SK-N-SH (cell line): ENCODE results near the gene NSUN4. TPM values are rescaled to one million over a fixed set of nuclear protein-coding genes. Genes with fewer than 3 reads are reported as not detected.

Source experiments
- CTCF ChIA-PET: fragments of 300-600, 350-600 bp; formaldehyde crosslinking; extraction: SDS; loops from one replicate; lab custom pipeline; 2021; lab: Yijun Ruan, JAX
- POLR2A ChIA-PET: fragments of 350-600 bp; sonication (Branson Sonifier 250); formaldehyde crosslinking; extraction: SDS; loops from one replicate; lab custom pipeline; 2020; ENCODE audit warnings: antibody characterized with exemption, inconsistent platforms; lab: Yijun Ruan, JAX
- DNase-seq: peaks from one replicate; pipeline ENCODE4 v3.0.0; 2012
- H2AFZ ChIP-seq: fragments of 200-600 bp; sonication (generic); 2 replicates; pipeline ENCODE4 v1.8.1; 2016; ENCODE audit warnings: antibody characterized with exemption, mild to moderate bottlenecking, low read depth
- H3F3A ChIP-seq: fragments of 200-600 bp; sonication (generic); replicated peaks from 2 replicates; pipeline ENCODE3; 2016; ENCODE audit warnings: antibody characterized with exemption, mild to moderate bottlenecking; ENCODE audit not compliant: insufficient read depth
- H3K27ac ChIP-seq, 2 experiments: fragments of 200-500 bp in 1 of 2; fragments of 200-600 bp in 1 of 2; sonication (Bioruptor generic) in 1 of 2; sonication (generic), shearing (Covaris generic) in 1 of 2; 2 replicates each; pipeline versions ENCODE4 v1.5.1 to v1.6.1; 2014 to 2016; ENCODE audit warnings: low read depth in 2 of 2, inconsistent platforms in 1 of 2, low read length in 1 of 2, mild to moderate bottlenecking in 1 of 2, mixed read lengths in 1 of 2
- H3K27me3 ChIP-seq: fragments of 200-600 bp; sonication (generic), shearing (Covaris generic); 2 replicates; pipeline ENCODE4 v1.6.1; 2016; ENCODE audit warnings: mixed run types; ENCODE audit not compliant: insufficient read depth
- H3K36me3 ChIP-seq, 2 experiments: fragments of 200-500 bp in 1 of 2; fragments of 200-600 bp in 1 of 2; sonication (Bioruptor generic) in 1 of 2; sonication (generic) in 1 of 2; replicated peaks in 1 of 2; 2 replicates each; pipeline versions ENCODE3 to v1.5.1; 2014 to 2016; ENCODE audit warnings: low read length in 1 of 2, mild to moderate bottlenecking in 1 of 2; ENCODE audit not compliant: insufficient read depth in 2 of 2, control insufficient read depth in 1 of 2
- H3K4me1 ChIP-seq, 2 experiments: fragments of 200-500 bp in 1 of 2; fragments of 200-600 bp in 1 of 2; sonication (Bioruptor generic) in 1 of 2; sonication (generic), shearing (Covaris generic) in 1 of 2; 2 replicates each; pipeline versions ENCODE4 v1.5.1 to v1.6.1; 2014 to 2016; ENCODE audit warnings: low read depth in 1 of 2, low read length in 1 of 2, mixed run types in 1 of 2; ENCODE audit not compliant: insufficient read depth in 2 of 2, control insufficient read depth in 1 of 2
- H3K4me2 ChIP-seq: fragments of 200-600 bp; sonication (generic), shearing (Covaris generic); 2 replicates; pipeline ENCODE4 v1.6.1; 2017; ENCODE audit warnings: mixed run types
- H3K4me3 ChIP-seq, 2 experiments: fragments of 200-500 bp in 1 of 2; fragments of 200-600 bp in 1 of 2; sonication (Bioruptor generic) in 1 of 2; sonication (generic), shearing (Covaris generic) in 1 of 2; 2 replicates each; pipeline versions ENCODE4 v1.5.1 to v1.8.1; 2014 to 2016; ENCODE audit warnings: low read depth in 2 of 2, inconsistent platforms in 1 of 2, low read length in 1 of 2, mild to moderate bottlenecking in 1 of 2, mixed read lengths in 1 of 2, moderate library complexity in 1 of 2
- H3K79me2 ChIP-seq: fragments of 200-600 bp; sonication (generic); 2 replicates; pipeline ENCODE4 v1.8.1; 2017; ENCODE audit warnings: mild to moderate bottlenecking; ENCODE audit not compliant: insufficient read depth
- H3K9ac ChIP-seq: fragments of 200-600 bp; sonication (generic); 2 replicates; pipeline ENCODE4 v1.6.1; 2017; ENCODE audit warnings: mixed run types
- H3K9me2 ChIP-seq: fragments of 200-600 bp; sonication (generic); 2 replicates; pipeline ENCODE4 v1.6.1; 2017; ENCODE audit warnings: mixed run types
- H3K9me3 ChIP-seq: fragments of 200-600 bp; sonication (generic); 2 replicates; pipeline ENCODE4 v1.6.1; 2017; ENCODE audit warnings: mixed run types, mild to moderate bottlenecking, moderate library complexity
- H4K20me1 ChIP-seq: fragments of 200-600 bp; sonication (generic); 2 replicates; pipeline ENCODE4 v1.6.1; 2017; ENCODE audit warnings: mild to moderate bottlenecking, mixed run types; ENCODE audit not compliant: insufficient read depth
- CHD2 ChIP-seq: fragments of 150-350 bp; IDR thresholded peaks from 2 replicates; pipeline ENCODE4 v1.6.1; 2018; ENCODE audit warnings: low read length; ENCODE audit not compliant: partially characterized antibody
- CTCF ChIP-seq: fragments of 200-600 bp; sonication (generic); IDR thresholded peaks from 2 replicates; pipeline ENCODE4 v1.6.1; 2017; ENCODE audit warnings: antibody characterized with exemption, mild to moderate bottlenecking, moderate library complexity
- EP300 ChIP-seq, 2 experiments: IDR thresholded peaks; 2 replicates each; pipeline versions ENCODE4 v1.4.0 to v1.6.1; 2012; ENCODE audit warnings: borderline replicate concordance in 1 of 2, low read depth in 1 of 2, low read length in 1 of 2
- EZH2phosphoT487 ChIP-seq: fragments of 200-600 bp; sonication (generic); IDR thresholded peaks from 2 replicates; pipeline ENCODE4 v1.6.1; 2017; ENCODE audit warnings: low read depth, mixed run types, mild to moderate bottlenecking, antibody characterized with exemption, moderate library complexity, borderline replicate concordance
- FOSL2 ChIP-seq: IDR thresholded peaks from 2 replicates; pipeline ENCODE4 v1.4.0; 2012; ENCODE audit warnings: low read depth, mild to moderate bottlenecking, moderate library complexity, borderline replicate concordance
- FOXJ3 ChIP-seq: sonication (generic); formaldehyde crosslinking; IDR thresholded peaks from 2 replicates; pipeline ENCODE4 v1.5.1; 2020; ENCODE audit warnings: mild to moderate bottlenecking, missing genetic modification reagents
- FOXM1 ChIP-seq: IDR thresholded peaks from 2 replicates; pipeline ENCODE4 v1.4.0; 2012; ENCODE audit warnings: low read depth, mild to moderate bottlenecking
- NFIC ChIP-seq: IDR thresholded peaks from 2 replicates; pipeline ENCODE4 v1.4.0; 2012; ENCODE audit warnings: borderline replicate concordance
- NRF1 ChIP-seq: IDR thresholded peaks from 2 replicates; pipeline ENCODE4 v1.6.1; 2012; ENCODE audit warnings: low read depth, mild to moderate bottlenecking, low read length
- RAD21 ChIP-seq: IDR thresholded peaks from 2 replicates; pipeline ENCODE4 v1.6.1; 2012; ENCODE audit warnings: mild to moderate bottlenecking, low read length
- REST ChIP-seq: IDR thresholded peaks from 2 replicates; pipeline ENCODE4 v1.6.1; 2012; ENCODE audit warnings: mild to moderate bottlenecking, low read depth, low read length, moderate library complexity
- RFX5 ChIP-seq: IDR thresholded peaks from 2 replicates; pipeline ENCODE4 v1.6.1; 2012; ENCODE audit warnings: mild to moderate bottlenecking, improper control_type of control experiment, low read length
- SIN3A ChIP-seq: IDR thresholded peaks from 2 replicates; pipeline ENCODE4 v1.6.1; 2012; ENCODE audit warnings: low read depth, mild to moderate bottlenecking, low read length, moderate library complexity, borderline replicate concordance
- SMC3 ChIP-seq: IDR thresholded peaks from 2 replicates; pipeline ENCODE4 v1.6.1; 2012; ENCODE audit warnings: low read depth, low read length, improper control_type of control experiment
- TEAD4 ChIP-seq: IDR thresholded peaks from 2 replicates; pipeline ENCODE4 v1.4.0; 2012; ENCODE audit warnings: mild to moderate bottlenecking, borderline replicate concordance; ENCODE audit not compliant: insufficient read depth
- YY1 ChIP-seq: IDR thresholded peaks from 2 replicates; pipeline ENCODE4 v1.4.0; 2012; ENCODE audit warnings: low read depth, mild to moderate bottlenecking
- WGBS: methylation state at CpG from one replicate; pipeline ENCODE4 v1.1.6; 2017; ENCODE audit warnings: low lambda C conversion rate; 5-methylcytosine and 5-hydroxymethylcytosine counted together
- polyA plus RNA-seq, 3 experiments: library from polyadenylated mRNA; depleted of rRNA; stranded (reverse); fragments of >200 nt; gene quantifications; 2 replicates each; pipeline ENCODE4 v1.2.3, GENCODE V29; 2012

Gene NSUN4
- polyA plus RNA-seq, 1 of the 3 experiments (the other 2 are of a cell fraction), result 14.7 TPM

DNA sequence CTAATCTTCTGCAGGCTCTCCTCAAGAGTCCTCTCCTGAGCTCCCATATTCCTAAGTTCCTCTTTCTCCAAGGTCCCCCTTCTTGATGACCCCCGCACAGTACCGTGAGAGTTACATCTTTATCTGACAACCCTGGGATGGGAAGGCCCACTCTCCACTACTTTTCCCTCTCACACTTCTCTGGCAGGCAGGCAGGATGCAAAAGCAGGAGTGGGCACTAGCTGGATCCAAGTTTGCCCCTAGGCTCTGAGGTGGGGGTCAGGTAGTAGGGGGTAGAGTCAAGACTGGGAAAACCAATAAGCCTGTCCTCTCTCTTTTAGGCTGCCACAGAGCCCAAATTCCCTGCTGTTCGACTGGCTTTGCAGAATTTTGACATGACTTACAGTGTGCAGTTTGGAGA lies 3.9 kb downstream of the NSUN4 start:
- DNase-seq, result no peak
- Histone ChIP-seq H3K9ac (no peak overlapping the region), H3K4me1 (peaks cover 3 to 14% of the 10 kb centered on the region in 2 experiments; a peak in 1 of 4 replicates), H3K9me2 (no peaks in the 10 kb centered on the region), H3K9me3 (no peaks in the 10 kb centered on the region), H2AFZ (no peak overlapping the region), H3K4me3 (no peak overlapping the region), H3K36me3 (peaks cover 12 to 25% of the 10 kb centered on the region in 2 experiments), H3K27ac (no peak overlapping the region), H3K4me2 (no peak overlapping the region), H3K27me3 (no peaks in the 10 kb centered on the region), H3K79me2 (peaks cover 38% of the 10 kb centered on the region), H4K20me1 (no peaks in the 10 kb centered on the region), H3F3A (peaks cover 15% of the 10 kb centered on the region)
- WGBS, result 93% methylated on average over 3 of the region's 3 CpGs
- ChIA-PET POLR2A (no interaction called here), CTCF (no interaction called here)
- TF ChIP-seq CTCF (no peak), NRF1 (no peak), FOSL2 (no peak), TEAD4 (no peak), YY1 (no peak), REST (no peak), NFIC (no peak), CHD2 (no peak), FOXJ3 (CRISPR knock-in tag) (no peak), EP300 (IDR thresholded peaks at IDR 0.05; ENCODE audit: borderline replicate concordance in 1 of 2, low read depth in 1 of 2, low read length in 1 of 2) (no peak), SMC3 (no peak), RFX5 (no peak)

- Histone ChIP-seq H3K4me2 (no peak overlapping the region), H3K9ac (no peak overlapping the region), H3K27me3 (no peaks in the 10 kb centered on the region), H3K4me1 (peaks cover 0 to 12% of the 10 kb centered on the region in 2 experiments; a peak in 1 of 4 replicates), H3F3A (peaks cover 9% of the 10 kb centered on the region), H4K20me1 (no peaks in the 10 kb centered on the region), H2AFZ (no peak overlapping the region), H3K9me3 (no peaks in the 10 kb centered on the region), H3K27ac (no peak overlapping the region), H3K79me2 (peaks cover 39% of the 10 kb centered on the region), H3K9me2 (no peaks in the 10 kb centered on the region), H3K4me3 (no peak overlapping the region), H3K36me3 (peaks cover 20 to 33% of the 10 kb centered on the region in 2 experiments)
- ChIA-PET POLR2A (no interaction called here), CTCF (no interaction called here)
- no peak for DNase-seq
- TF ChIP-seq YY1 (no peak), FOXM1 (no peak), SIN3A (no peak), RAD21 (no peak), EZH2phosphoT487 (no peak), REST (no peak), CTCF (no peak)
Measured at GRCh38 chr1:46345281-46345680, 4.7 kb downstream of the NSUN4 start.
